ENCODE data around the gene BCAS1.

DNA sequence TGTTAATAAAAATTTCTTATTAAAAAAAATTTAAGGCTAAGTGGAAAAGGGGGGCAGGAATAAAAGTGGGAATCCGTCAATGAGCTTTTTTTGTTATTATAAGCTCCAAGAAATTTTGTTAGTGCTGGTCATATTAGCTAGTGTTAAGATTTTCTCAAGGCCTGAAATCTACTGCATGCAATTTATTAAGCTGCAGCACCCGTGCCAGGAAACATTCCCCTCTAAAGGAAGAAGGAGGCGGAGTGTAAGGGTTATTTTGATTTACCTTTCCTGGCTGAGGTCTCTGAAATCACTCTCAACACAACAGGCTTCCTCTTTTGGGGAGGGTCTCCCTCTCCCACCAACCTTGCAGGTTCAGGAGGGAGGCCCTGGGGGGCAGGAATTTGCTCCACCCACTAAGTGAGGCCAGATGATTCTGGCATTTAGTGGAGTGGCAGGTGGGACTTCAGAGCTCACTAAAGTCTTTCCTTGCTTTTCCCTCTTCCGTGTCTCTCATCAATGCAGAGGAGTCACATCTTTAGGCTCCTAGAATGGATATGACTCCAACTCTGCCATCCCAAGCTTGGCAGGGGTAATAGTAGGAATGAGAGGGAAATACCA is 168.8 kb downstream of the BCAS1 start:
- TF ChIP-seq, protein P1, sequence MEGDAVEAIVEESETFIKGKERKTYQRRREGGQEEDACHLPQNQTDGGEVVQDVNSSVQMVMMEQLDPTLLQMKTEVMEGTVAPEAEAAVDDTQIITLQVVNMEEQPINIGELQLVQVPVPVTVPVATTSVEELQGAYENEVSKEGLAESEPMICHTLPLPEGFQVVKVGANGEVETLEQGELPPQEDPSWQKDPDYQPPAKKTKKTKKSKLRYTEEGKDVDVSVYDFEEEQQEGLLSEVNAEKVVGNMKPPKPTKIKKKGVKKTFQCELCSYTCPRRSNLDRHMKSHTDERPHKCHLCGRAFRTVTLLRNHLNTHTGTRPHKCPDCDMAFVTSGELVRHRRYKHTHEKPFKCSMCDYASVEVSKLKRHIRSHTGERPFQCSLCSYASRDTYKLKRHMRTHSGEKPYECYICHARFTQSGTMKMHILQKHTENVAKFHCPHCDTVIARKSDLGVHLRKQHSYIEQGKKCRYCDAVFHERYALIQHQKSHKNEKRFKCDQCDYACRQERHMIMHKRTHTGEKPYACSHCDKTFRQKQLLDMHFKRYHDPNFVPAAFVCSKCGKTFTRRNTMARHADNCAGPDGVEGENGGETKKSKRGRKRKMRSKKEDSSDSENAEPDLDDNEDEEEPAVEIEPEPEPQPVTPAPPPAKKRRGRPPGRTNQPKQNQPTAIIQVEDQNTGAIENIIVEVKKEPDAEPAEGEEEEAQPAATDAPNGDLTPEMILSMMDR (IDR thresholded peaks at IDR 0.05; ENCODE audit: borderline replicate concordance, extremely low read depth, low read length, poor library complexity, severe bottlenecking): no peak
- TF ChIP-seq EZH2 (IDR thresholded peaks at IDR 0.05; ENCODE audit: borderline replicate concordance, low read depth, low read length, severe bottlenecking): no peak

Measured in DND-41 (cell line).